Upper lobe of left lung (tissue), 4 donors: Measurements from ENCODE around the gene VAV3.

Source experiments
- CTCF ChIP-seq, 6 experiments: fragments of 450-650 bp in 4 of 6; fragments of 200-600 bp in 2 of 6; sonication (generic) in 2 of 6; IDR thresholded peaks; one replicate each; pipeline ENCODE4 v1.5.1; 2016 to 2019; ENCODE audit warnings: antibody characterized with exemption in 6 of 6
- POLR2A ChIP-seq, 4 donors: fragments of 450-650 bp; IDR thresholded peaks; one replicate each; pipeline ENCODE4 v1.5.1; 2016 to 2017; ENCODE audit warnings: antibody characterized with exemption in 4 of 4, mild to moderate bottlenecking in 2 of 4

- TF ChIP-seq POLR2A (IDR thresholded peaks at IDR 0.05) (no peak), CTCF (IDR thresholded peaks at IDR 0.05) (no peak)
These were observed 26.5 kb upstream of the VAV3 start for GRCh38 chr1:107991371-107992066.
